NCI-H446 (cell line): ENCODE data around the gene CLIC5.

ENCODE experiments used
- DNase-seq, 2 experiments: peaks; one replicate each; lab custom pipeline; 2025; lab: John Stamatoyannopoulos, UW

The CLIC5 gene

DNA sequence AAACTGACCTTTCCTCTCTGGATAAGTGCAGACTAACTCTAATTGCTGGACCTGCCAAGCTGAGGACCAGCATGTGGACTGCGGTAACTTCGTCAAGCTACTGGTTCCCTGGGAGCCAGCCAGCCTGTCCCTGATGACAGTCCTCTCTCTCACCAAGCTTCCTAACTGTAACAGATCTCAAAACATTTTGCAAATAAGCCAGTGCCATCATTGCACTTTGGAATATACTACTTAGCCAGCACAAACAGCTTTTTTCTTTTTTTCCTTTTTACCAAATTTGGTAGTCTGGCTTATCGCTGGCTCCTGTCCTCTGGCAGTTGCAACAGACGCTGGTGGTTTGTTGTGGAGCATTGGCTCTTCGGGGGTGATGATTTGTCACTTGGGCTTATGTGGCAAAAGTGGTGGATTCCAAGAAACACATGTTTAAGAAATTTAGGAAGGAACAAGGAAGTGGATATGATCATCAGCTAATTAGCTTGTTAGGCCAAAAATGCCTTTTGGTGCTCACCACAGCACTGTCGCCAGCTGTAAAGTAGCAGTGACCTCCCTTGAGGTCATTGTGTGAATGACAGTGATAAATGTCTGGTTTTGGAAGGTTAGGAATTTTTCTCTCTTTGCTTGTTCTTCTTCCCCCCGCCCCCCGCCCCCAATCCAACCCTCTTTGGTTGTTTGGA is 171.7 kb downstream of the CLIC5 start:
- DNase-seq: no peak

DNA sequence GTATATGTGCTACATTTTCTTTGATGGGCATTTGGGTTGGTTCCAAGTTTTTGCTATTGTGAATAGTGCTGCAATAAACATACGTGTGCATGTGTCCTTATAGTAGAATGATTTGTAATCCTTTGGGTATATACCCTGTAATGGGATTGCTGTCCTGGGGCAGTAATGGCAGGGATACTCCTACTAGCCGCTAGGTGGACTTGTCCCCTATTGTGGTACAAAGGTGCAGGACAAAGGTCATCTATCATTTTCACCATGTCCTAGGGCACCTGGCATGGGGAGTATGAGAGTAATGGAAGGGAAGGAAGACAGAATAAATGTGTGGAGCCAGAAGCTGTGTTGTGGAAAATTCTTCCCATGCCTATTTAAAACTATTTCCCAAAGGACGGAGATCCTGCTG is 174.6 kb downstream of the CLIC5 start:
- DNase-seq: no peak

DNA sequence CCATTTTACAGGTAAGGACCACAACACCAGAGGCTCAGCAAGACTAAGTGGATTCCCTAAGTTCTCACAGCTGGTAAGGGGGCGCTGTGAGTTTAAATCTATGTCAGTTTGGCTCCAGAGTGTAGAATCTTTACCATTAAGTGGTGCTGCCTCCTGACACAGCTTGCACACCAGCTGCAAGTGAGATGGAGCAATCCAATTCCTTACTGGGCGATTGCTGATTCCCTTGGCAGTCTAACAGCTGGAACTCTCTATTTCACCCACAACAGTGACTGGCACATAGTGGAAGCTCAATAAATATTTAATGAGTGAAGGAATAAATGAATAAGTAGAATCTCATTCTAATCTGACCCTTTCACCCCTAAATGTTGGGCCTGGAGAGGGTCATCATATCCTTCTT is 176.7 kb downstream of the CLIC5 start:
- no peak for DNase-seq

DNA sequence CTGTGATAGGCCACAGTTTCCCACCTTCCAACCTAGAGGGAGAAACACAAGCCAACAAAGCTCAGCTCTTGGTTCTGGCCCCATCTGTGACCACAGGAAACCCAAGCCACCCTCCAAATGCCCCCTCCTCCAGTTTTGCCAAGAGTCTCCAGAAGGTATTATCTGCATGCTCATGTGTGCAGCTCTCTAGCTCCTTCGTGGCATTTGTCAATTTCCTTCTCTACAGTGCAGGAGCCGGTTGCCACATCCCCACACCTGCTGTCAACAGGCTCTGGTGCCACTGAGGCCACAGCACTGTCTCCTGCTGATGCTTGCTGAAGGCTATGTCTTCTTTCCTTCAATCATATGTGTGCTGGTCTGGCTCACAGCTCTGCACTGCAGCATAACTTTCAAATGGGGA is 177.2 kb downstream of the CLIC5 start:
- no peak for DNase-seq

DNA sequence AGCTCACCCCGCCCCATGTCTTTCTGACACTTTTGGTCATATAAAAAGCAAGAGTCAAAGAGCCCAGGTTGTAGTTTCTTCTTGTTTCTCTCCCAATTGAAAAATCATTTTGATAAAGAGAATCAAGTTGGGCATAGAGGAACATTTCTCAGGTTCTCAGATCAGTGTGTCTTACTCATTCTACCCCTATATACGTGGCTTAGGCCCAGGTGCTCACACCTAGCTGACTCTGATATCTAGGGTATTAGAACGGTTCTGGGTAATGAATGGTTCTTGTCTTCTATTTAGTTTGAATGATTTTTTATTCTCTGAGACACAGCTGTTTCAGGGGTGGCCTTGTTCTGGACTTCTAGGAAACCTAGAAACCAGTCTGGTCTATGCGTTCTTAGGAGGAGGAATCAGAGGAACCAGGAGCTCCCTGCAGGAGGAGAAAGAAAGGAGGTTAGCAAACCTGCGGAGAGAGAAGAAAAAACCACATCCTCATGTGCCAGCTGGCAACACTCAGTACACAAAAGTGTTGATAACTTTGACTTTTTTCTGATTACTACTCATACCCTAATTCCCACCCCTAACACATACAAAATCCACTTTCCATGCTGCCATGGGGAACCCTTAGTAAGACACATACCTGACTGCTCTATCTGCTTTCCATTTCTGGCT is 178.0 kb downstream of the CLIC5 start:
- no peak for DNase-seq

DNA sequence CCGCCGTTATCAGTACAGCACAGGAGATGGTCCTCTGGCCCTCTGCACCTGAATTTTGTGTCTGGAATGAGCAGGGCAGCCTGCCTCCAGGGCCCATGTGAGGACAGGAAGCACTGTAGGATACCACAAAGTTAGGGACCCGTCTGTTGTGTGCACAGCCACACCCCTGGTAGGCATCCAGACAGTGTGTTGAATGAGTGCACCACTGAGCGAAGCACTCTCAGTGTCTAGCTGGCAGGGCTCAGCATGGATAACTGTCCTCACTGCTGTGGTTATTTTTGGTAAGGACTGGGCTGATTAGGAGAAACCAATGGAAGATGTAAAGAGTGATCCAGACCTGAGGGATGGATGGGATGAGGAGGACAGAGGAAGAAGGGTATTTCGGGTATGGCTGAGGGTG is 178.7 kb downstream of the CLIC5 start:
- DNase-seq: no peak

DNA sequence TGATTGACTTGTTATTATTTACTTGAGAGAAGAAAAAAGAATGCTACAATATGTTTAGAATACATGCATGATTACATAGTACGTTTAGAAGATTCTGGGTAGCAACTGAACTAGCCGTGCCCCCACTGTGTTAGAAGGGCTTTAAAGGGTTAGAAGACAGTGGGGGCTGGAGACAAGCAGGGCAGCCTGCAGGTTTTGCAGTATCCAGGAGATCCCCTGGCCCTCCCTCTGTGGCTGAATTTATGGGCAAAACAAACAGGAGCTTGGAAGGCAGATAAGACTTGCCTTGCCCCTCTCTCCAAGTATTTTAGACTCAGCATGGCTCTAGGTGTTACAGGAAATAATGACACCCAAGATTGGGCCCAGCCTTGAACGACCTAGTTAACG is 179.2 kb downstream of the CLIC5 start:
- DNase-seq: no peak

DNA sequence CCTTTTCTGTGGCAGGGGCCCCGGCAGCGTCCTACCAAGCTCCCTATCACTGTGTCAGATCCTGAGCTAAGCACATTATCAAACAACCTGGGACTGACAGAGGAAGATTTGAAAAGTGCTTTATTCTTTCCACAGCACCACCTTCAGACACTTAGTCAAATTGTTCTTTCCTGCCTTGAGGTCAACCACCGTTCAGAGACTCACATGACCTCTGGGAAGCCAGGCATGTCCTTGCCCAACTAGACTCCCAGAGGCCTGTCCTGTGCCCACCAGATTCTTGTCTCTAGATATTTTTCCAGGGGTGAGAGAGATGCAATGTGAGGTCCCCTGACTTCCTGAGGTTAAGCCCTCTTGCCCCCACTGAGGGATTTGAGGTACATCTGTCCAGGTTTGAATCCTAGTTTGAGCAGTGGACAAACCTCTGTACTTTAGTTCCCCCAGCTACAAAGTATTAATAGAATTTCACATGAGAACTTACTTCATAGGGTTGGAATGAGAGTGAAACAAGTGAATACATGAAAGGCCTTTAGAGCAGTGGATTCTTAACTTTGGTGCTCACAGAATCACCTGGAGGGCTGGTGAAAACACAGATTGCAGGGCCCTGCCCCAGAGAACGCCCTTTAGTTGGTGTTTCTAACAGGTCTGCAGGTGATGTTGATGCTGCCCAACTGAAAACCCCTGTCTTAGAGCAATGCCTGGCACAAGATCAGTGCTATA is 179.8 kb downstream of the CLIC5 start:
- DNase-seq: no peak

DNA sequence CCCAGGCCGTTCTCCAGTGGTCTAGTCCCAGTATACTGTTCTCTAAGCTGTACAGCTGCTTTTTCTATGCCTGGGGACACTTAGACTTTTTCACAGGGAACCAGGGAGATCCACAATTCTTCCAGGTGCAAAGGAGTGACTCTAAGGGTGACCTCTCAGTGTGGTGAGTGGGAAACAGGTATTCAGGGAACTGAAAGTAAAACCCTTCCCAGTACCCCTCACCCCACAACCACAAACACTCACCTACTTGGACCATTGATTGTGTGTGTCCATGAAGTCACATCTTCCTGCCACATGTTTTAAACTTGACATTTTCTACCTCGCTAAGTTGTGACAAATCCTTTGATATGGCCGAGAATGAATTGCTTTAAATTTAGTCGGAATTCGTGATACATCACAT is 183.6 kb downstream of the CLIC5 start:
- no peak for DNase-seq
